ENCODE measurements around the gene SCAMP5.

DNA sequence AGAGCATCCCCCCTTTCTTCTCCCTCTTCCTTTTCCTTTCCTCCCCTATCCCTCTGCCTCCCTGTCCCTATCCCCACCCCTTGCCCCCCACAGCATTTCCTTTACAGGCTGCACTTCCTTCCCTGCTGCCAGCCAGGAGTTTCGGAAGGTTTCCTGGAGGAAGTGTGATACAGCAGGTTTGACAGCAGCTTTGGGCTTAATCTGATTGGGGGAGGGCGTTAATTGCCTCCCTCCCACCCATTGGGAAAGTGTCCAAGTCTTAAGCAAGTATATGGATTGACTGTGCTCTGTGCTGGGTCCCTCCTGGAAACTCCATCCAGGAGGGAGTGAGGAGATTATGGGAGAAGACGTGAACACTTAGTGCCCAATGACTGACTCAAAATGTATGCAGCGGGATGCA lies 1.8 kb downstream of the SCAMP5 start:
- TF ChIP-seq POLR2A (IDR thresholded peaks at IDR 0.05) = no peak
- TF ChIP-seq, protein P1, sequence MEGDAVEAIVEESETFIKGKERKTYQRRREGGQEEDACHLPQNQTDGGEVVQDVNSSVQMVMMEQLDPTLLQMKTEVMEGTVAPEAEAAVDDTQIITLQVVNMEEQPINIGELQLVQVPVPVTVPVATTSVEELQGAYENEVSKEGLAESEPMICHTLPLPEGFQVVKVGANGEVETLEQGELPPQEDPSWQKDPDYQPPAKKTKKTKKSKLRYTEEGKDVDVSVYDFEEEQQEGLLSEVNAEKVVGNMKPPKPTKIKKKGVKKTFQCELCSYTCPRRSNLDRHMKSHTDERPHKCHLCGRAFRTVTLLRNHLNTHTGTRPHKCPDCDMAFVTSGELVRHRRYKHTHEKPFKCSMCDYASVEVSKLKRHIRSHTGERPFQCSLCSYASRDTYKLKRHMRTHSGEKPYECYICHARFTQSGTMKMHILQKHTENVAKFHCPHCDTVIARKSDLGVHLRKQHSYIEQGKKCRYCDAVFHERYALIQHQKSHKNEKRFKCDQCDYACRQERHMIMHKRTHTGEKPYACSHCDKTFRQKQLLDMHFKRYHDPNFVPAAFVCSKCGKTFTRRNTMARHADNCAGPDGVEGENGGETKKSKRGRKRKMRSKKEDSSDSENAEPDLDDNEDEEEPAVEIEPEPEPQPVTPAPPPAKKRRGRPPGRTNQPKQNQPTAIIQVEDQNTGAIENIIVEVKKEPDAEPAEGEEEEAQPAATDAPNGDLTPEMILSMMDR (IDR thresholded peaks at IDR 0.05) = no peak

All from right lobe of liver (tissue), 4 donors.